ENCODE results near the gene MYLK.
A peak's percentile ranks its signal among the peaks of the same experiment; 100 is the strongest.
"Not testable (repeated sequence)": the region's sequence is repeated elsewhere in the genome, so short reads cannot be mapped to it uniquely, and the experiment has no call there.

MYLK gene, protein sequence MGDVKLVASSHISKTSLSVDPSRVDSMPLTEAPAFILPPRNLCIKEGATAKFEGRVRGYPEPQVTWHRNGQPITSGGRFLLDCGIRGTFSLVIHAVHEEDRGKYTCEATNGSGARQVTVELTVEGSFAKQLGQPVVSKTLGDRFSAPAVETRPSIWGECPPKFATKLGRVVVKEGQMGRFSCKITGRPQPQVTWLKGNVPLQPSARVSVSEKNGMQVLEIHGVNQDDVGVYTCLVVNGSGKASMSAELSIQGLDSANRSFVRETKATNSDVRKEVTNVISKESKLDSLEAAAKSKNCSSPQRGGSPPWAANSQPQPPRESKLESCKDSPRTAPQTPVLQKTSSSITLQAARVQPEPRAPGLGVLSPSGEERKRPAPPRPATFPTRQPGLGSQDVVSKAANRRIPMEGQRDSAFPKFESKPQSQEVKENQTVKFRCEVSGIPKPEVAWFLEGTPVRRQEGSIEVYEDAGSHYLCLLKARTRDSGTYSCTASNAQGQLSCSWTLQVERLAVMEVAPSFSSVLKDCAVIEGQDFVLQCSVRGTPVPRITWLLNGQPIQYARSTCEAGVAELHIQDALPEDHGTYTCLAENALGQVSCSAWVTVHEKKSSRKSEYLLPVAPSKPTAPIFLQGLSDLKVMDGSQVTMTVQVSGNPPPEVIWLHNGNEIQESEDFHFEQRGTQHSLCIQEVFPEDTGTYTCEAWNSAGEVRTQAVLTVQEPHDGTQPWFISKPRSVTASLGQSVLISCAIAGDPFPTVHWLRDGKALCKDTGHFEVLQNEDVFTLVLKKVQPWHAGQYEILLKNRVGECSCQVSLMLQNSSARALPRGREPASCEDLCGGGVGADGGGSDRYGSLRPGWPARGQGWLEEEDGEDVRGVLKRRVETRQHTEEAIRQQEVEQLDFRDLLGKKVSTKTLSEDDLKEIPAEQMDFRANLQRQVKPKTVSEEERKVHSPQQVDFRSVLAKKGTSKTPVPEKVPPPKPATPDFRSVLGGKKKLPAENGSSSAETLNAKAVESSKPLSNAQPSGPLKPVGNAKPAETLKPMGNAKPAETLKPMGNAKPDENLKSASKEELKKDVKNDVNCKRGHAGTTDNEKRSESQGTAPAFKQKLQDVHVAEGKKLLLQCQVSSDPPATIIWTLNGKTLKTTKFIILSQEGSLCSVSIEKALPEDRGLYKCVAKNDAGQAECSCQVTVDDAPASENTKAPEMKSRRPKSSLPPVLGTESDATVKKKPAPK (N-terminal part only)

DNA sequence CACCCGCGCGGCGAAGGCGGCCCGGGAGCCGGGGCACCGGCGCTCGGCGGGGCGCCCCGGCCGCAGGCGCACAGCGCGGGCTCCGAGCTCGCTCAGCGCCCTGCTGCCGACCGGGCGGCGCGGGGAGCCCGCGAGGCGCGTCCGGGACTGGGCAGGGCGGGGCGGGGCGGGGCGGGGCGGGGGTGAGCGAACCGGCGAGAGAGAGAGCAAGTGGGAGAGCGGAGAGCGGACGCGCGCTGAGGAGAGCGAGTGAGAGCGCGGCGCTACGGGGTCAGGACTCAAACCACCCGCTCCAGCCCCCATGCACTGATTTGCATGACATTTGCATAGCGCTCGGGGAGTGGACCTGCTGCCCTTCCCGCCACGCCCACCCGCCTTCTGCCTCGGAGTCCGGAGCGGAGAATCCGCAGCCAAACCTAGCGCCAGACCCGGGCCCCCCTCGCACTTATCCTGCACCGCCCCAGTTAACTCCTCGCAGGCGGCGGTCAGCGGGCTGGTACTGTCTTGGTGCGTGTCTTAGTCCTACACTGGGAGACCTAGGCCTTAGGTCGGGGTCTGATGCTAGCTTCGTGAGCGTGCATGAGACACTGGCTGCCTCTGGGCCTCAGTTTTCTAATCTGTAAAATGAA is at the start of gene MYLK:
Gene MYLK (minus strand): TSS at position 130 of the 629 bp plus-strand sequence. CDS start 90,491 bp downstream, outside the sequence.
- DNase-seq (ENCODE audit: low read depth, low spot score) = peak; percentile 91

DNA sequence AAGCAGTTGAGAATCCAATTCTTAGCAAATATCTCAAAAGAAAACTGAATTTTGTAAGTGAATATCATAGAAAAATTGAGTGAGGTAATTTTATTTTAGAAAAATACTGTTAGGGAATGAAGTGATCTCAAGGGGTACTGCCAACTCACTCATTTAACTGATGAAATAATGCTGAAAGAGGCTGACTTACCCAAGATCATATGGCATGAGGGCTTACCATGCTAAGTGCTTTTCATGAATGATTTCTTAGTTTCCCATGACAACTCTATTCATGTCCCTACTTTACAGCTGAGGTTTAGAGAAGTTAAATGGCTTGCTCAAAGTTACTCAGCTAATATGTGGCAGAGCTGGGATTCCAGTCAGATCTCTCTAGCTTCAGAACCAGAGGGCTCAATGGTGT is 46.3 kb upstream of the MYLK start:
- no peak for DNase-seq (ENCODE audit: low read depth, low spot score)

DNA sequence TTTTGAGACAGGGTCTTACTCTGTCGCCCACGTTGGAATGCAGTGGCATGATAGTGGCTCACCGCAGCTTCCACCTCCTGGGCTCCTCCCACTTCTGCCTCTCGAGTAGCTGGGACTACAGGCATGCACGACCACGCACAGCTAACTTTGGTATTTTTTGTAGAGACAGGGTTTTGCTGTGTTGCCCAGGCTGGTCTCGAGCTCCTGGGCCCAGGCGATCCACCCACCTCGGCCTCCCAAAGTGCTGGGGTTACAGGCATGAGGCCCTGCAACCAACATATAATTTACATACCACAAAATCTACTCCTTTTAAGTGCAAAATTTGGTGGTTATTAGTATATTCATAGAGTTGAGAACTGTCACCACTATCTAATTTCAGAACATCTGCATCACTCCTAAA is 45.2 kb upstream of the MYLK start:
- no peak for DNase-seq (ENCODE audit: low read depth, low spot score)

DNA sequence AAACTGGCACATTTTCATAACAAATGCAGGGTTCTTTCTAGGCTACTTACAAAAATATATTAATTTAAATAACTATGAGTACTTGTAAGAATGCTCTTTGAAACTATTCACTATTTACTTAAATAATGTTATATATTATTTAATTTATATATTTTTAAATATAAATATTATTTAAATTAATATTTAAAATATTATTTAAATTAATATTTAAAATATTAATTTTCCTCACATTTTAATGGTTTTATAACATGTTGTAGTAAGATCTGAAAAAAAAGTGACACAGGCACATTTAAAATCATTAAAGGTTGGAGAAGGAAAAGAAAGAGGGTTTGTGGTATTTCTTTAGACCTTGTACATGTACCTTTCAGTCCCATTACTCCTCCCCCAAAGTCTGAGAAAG is 42.3 kb upstream of the MYLK start:
- no peak for DNase-seq (ENCODE audit: low read depth, low spot score)

DNA sequence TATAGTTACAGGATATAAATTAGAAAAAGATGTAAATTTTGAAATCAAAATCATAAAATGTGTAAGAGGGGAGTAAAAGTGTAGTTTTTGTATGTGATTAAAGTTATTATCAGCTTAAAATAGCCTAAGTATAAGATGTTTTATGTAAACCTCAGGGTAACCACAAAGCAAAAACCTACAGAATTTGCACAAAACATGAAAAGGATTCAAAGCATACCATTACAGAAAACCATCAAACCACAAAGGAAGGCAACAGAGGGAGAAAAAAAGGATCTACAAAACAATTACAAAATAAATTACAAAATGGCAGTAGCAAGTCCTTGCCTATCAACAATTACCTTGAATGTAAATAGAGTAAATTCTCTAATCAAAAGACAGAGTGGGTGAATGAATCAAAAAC is 36.7 kb upstream of the MYLK start:
- DNase-seq (ENCODE audit: low read depth, low spot score) = no peak

DNA sequence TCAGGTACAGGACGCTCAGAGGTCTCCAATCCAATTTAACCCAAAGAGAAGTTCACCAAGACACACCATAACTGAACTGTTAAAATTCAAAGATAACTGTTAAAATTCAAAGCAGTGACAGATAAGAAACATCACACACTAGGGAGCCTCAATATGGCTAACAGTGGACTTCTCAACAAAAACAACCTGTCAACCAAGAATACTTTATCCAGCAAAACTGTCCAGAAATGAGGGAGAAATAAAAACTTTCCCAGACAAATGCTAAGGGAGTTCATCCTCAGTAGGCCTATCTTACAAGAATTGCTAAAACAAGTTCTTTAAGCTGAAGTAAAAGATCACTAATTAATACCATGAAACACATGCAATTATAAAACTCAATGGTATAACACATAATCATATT is 36.3 kb upstream of the MYLK start:
- DNase-seq (ENCODE audit: low read depth, low spot score) = no peak

DNA sequence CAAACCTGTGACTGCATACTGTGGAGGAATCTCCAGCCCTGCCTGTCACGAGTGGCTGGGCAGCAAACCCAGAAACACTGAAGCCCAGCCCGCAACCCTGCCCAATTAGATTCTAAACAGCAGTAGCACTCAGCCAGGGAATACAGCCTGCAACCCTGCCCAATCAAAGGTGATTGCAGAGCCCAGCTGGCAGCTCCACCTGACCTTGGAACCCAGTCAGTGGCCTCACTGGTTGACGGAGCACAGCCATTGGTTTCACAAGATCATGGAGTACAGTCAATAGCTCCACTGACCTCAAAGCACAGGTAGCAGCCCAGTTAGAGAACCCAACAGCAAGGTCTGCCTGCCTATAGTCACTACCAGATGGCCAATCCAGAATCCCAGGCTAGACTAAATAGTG is 35.2 kb upstream of the MYLK start:
- DNase-seq (ENCODE audit: low read depth, low spot score) = no peak

DNA sequence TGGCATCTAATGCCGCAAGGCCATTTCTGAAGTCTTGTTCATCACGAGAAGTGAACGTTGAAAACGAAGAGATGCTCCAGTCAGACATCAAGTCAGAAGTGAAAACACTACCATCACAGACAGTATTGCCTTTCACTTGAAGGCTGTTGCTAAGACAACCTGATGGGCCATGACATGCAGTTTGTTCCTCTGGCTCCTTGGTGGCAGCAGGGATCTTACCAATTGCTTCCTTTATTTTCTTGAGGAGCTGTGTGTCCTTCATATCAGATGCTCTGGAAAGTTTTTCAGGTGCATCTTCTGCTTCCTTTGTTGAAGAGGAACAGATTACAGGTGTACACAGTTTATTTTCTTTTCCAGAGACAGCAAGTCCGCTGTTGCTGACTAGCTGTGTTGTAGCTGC is 30.7 kb upstream of the MYLK start:
- DNase-seq (ENCODE audit: low read depth, low spot score) = no peak

DNA sequence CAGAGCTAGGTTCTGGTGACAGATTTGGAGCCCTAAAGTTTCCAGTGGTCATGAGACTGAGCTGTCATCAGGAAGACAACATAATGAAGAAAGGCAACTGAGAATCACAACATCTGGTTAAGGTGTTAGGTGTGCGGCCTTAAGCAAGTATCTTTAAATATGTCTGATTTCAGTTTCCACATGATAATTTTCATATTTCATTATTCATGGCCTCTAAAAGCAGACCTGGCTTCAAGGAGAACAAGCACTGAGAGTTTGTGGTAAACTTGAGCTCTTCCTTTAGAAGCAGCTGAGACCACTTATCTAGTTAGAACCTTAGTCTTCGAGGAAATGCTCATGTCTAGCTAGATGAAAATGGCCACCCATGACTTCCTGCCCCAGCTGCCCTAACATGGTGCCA is 25.7 kb upstream of the MYLK start:
- DNase-seq (ENCODE audit: low read depth, low spot score) = no peak

DNA sequence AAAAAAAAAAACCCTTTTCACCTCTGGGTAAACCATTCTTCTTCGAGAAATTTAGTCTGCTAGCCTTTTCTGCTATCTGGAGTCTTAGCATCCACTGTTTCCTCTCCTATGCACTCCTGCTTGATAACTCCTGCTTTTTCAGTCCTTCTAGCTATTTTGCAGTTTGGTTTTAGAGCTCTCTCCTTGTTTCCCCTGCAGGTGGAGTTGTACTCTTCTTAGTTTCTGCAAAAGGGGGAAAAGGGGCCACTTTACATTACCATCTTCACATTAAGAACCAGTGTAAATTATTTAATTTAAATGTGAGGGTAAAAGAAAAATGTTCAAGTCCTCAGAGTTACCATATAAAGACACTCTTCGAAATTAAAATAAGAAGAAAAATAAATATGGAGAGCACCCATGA is 23.6 kb upstream of the MYLK start:
- no peak for DNase-seq (ENCODE audit: low read depth, low spot score)

DNA sequence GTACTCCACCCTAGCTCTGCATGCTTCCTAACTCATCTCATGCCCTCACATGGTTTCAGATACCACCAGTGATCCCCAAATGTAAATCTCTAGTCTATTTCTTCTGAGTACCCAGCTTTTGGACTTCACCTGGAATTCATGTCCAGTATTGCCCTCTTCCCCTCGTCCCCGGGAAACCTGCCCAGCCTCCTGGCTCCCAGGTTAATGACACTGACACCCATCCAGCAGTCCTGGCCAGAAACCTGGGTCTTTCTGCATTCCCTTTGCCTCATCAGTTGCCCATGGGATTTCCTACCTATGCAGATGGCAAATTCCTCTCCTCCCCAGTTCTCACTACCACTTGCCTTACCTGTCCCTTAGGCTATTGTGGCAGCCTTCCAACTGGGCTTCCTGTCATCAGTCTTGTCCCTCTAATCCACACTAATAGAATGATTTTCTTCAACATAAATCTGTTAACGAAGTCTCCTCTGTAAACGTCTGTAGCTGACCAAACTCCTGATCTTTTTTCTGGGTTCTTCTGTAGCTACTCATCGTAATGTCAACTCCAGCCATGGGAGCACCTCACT is 15.3 kb upstream of the MYLK start:
- DNase-seq (ENCODE audit: low read depth, low spot score) = no peak

DNA sequence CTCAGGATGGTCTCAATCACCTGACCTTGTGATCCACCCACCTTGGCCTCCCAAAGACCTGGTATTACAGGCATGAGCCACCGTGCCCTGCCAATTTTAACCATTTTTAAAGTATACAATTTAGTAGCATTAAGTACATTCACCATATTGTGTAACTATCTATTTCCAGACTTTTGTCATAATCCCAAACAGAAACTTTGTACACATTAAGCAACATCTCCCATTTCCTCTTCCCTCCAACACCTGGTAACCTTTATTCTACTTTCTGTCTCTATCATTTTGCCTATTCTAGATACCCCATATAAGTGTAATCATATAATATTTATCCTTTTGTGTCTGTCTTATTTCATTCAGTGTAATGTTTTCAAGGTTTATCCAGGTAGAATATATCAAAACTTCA is 8.9 kb upstream of the MYLK start:
- no peak for DNase-seq (ENCODE audit: low read depth, low spot score)

DNA sequence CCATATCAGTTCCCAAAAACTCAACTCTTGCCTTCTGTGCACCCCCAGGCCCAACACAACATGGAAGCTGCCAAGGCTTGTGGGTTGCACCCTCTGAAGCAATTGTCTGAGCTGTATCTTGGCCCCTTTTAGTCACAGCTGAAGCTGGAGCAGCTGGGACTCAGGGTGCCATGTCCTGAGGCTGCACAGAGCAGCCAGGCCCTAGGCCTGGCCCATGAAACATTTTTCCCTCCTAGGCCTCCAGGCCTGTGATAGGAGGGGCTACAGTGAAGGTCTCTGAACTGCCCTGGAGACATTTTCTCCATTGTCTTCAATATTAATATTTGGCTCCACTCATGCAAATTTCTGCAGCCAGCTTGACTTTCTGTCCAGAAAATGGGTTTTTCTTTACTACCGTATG is 8.1 kb upstream of the MYLK start:
- no peak for DNase-seq (ENCODE audit: low read depth, low spot score)

DNA sequence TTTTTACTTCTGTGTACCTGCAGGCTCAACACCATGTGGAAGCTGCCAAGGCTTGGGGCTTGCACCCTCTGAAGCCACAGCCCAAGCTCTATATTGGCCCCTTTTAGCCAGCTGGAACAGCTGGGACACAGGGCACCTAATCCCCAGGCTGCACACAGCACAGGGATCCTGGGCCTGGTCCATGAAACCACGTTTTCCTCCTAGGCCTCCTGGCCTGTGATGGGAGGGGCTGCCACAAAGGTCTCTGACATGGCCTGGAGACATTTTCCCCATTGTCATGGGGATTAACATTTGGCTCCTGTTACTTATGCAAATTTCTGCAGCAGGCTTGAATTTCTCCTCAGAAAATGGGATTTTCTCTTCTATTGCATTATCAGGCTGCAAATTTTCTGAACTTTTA is 6.9 kb upstream of the MYLK start:
- DNase-seq (ENCODE audit: low read depth, low spot score) = not testable (repeated sequence)

DNA sequence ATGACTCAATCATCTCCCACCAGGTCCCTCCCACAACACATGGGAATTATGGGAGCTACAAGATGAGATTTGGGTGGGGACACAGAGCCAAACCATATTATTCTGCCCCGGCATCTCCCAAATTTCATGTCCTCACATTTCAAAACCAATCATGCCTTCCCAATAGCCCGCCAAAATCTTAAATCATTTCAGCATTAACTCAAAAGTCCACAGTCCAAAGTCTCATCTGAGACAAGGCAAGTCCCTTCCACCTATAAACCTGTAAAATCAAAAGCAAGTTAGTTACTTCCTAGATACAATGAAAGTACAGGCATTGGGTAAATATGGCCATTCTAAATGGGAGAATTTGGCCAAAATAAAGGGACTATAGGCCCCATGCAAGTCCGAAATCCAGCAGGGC is 6.0 kb upstream of the MYLK start:
- DNase-seq (ENCODE audit: low read depth, low spot score) = not testable (repeated sequence)

DNA sequence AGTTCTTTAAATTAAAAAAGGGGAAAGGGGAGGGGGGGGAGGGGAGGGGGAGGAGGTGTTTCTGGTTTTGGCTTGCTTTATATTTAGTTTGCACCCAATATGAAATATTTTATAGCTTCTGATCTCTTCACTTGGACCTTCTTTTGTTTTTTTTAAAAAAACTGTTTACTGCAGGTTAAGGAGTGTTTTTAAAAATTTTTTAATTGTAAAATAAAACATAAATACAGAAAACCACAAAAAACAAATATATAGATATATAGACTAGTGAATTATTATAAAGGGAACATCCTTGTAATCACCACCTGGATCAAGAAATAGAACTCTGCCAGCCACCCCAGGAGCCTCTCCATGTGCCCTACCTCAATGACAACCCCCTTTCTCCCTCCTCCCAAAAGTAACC is 861 bp upstream of the MYLK start:
- DNase-seq (ENCODE audit: low read depth, low spot score) = no peak

DNA sequence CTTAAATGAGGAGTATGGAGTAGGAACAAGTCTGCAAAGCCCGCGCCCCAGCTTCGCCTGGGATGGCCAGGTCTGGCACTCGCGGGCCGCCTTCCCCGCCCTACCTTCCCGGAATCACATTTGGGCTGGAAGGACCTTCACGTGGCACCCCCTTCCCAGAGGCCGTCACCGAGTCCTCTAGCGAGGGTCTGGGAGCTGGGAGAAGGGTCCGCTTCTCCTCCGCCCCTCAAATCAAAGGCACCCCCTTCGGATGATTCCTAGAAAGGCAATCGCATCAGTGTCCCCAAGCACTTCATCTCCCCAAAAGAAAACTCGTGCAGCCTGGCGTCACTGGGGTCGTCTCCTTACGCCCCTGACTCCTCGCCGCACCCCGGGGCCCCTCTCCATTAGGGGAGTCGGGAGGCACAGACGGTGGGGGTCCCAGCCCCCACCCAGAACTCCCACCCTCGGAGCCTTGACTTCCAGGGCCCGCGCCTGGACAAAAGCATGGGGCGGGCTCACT is 380 bp downstream of the MYLK start:
- peak; percentile 3 for DNase-seq (ENCODE audit: low read depth, low spot score)

DNA sequence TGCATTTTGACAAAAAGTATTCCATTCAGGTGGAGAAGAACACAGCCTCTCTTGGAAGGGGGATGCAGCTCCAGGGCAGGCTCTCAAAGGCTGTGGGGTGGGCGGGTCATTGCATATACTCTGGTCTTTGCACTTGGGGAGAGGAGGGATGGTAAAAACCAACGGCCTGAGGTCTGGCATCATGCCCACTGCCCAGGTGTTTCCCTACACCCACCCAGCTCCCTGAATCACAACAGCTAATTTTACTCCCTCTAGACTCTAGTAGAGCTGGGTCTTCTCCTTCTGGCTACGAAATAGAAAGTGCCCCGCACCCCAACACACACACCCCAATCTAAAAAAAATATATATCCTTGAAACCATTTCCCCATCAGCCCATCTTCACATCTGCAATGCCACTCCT is 1.0 kb downstream of the MYLK start:
- no peak for DNase-seq (ENCODE audit: low read depth, low spot score)

DNA sequence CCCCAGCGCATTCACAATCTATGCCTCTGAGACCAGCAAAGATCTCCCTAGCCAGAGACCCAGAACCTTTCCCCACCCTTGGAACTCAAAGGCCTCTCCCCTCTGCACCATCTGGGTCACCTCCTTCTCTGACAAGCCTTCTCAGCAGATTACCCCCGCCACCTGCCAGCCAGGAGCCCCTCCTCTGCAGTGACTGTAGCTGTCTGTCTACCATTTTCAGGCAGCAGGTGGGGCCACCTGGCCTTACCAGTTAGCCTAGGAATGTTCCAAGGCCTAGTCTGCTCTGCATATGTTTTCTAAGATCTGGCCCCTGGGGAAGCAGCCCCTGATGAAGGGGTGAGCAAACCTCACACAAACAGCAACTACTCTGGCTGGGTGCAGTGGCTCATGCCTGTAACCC is 2.4 kb downstream of the MYLK start:
- DNase-seq (ENCODE audit: low read depth, low spot score) = peak; percentile 15

DNA sequence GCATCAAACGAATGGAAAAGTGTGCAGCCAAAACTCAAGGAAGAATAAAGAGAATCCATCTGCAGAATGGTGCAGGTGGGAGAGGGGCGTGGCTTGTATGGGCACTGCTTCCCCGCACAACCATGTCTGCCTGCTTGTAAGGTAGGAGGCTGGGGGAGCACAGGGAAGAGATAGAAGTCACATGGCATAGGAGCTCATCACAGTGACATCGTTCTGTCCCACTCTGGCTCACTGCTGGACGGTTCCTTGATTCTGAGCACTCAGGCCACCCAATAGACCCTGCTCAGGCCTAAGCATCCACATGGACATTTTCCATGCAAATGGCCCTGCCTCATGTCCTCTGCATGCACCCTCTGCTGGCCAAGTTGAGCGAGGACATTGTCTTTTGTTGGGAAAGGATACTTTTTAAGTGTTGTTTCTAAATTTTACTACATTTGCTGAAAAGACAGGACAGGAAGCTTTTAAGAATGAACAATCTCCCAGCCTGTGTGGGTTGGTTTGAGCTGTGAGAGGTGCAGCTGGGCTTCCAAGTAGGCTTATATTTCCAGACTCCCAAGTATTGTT is 3.1 kb downstream of the MYLK start:
- peak; percentile 28 for DNase-seq (ENCODE audit: low read depth, low spot score)

DNA sequence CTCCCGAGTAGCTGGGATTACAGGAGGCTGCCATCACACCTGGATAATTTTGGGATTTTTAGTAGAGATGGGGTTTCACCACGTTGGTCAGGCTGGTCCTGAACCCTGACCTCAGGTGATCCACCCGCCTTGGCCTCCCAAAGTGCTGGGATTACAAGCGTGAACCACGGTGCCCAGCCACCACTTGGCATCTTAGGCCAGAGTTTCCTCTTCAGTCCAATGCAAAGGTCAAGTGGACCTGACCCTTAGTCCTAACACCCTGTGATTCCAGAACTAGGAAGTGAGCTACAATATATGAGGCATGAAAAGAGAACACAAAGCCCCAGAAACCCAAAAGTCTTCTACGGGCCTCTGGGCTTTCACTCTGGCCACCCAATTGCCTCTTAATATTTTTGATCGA is 5.3 kb downstream of the MYLK start:
- no peak for DNase-seq (ENCODE audit: low read depth, low spot score)

All from iPS DF 19.7 (cell line).